ENCODE results near the gene HAND2.

HAND2 gene

GRCh38 chr4:173529477-173530325 lies at the start of gene HAND2:
Gene HAND2 (minus strand): TSS chr4:173530229. CDS start chr4:173529289, 940 bp downstream.
- H3K4me3 ChIP-seq (ENCODE audit: low read depth, low read length), result peak within 1 kb of the TSS; percentile 50
- no peak within 1 kb of the TSS for H3K9ac ChIP-seq (ENCODE audit: low read depth, low read length)
- no peaks in the 10 kb centered on the region for H3K9me3 ChIP-seq (ENCODE audit: control insufficient read depth, insufficient read depth, low read length)
- peaks cover 99% of the 10 kb centered on the region for H3K27me3 ChIP-seq (ENCODE audit: control insufficient read depth, insufficient read depth, low read length)
- H3K36me3 ChIP-seq (ENCODE audit: control insufficient read depth, insufficient read depth, low read length), result no peaks in the 10 kb centered on the region
- H3K27ac ChIP-seq (ENCODE audit: low read depth, low read length), result no peak within 1 kb of the TSS
- H3K4me1 ChIP-seq (ENCODE audit: control insufficient read depth, insufficient read depth, low read length), result peaks cover 19% of the 10 kb centered on the region

GRCh38 chr4:173578956-173579355 lies 48.9 kb upstream of the HAND2 start:
- H3K27ac ChIP-seq (ENCODE audit: low read depth, low read length), result no peak overlapping the region
- H3K9me3 ChIP-seq (ENCODE audit: control insufficient read depth, insufficient read depth, low read length), result no peaks in the 10 kb centered on the region

GRCh38 chr4:173577963-173578362 lies 47.9 kb upstream of the HAND2 start:
- Histone ChIP-seq H3K9me3 (ENCODE audit: control insufficient read depth, insufficient read depth, low read length) (no peaks in the 10 kb centered on the region), H3K27ac (ENCODE audit: low read depth, low read length) (no peak overlapping the region), H3K27me3 (ENCODE audit: control insufficient read depth, insufficient read depth, low read length) (no peaks in the 10 kb centered on the region), H3K36me3 (ENCODE audit: control insufficient read depth, insufficient read depth, low read length) (no peaks in the 10 kb centered on the region), H3K4me3 (ENCODE audit: low read depth, low read length) (no peak overlapping the region), H3K9ac (ENCODE audit: low read depth, low read length) (no peak overlapping the region), H3K4me1 (ENCODE audit: control insufficient read depth, insufficient read depth, low read length) (no peaks in the 10 kb centered on the region)

More at GRCh38 chr4:173578956-173579355, 48.9 kb upstream of the HAND2 start:
- no peaks in the 10 kb centered on the region for H3K4me1 ChIP-seq (ENCODE audit: control insufficient read depth, insufficient read depth, low read length)
- H3K4me3 ChIP-seq (ENCODE audit: low read depth, low read length), result no peak overlapping the region
- H3K9ac ChIP-seq (ENCODE audit: low read depth, low read length), result no peak overlapping the region
- H3K36me3 ChIP-seq (ENCODE audit: control insufficient read depth, insufficient read depth, low read length), result no peaks in the 10 kb centered on the region
- H3K27me3 ChIP-seq (ENCODE audit: control insufficient read depth, insufficient read depth, low read length), result no peaks in the 10 kb centered on the region

GRCh38 chr4:173575482-173576152 lies 45.6 kb upstream of the HAND2 start:
- H3K4me1 ChIP-seq (ENCODE audit: control insufficient read depth, insufficient read depth, low read length), result no peaks in the 10 kb centered on the region

GRCh38 chr4:173573725-173574124 lies 43.7 kb upstream of the HAND2 start:
- Histone ChIP-seq H3K9ac (ENCODE audit: low read depth, low read length) (no peak overlapping the region), H3K36me3 (ENCODE audit: control insufficient read depth, insufficient read depth, low read length) (no peaks in the 10 kb centered on the region), H3K4me1 (ENCODE audit: control insufficient read depth, insufficient read depth, low read length) (no peaks in the 10 kb centered on the region), H3K27ac (ENCODE audit: low read depth, low read length) (no peak overlapping the region), H3K27me3 (ENCODE audit: control insufficient read depth, insufficient read depth, low read length) (no peaks in the 10 kb centered on the region), H3K9me3 (ENCODE audit: control insufficient read depth, insufficient read depth, low read length) (no peaks in the 10 kb centered on the region), H3K4me3 (ENCODE audit: low read depth, low read length) (no peak overlapping the region)

More at GRCh38 chr4:173575482-173576152, 45.6 kb upstream of the HAND2 start:
- H3K27me3 ChIP-seq (ENCODE audit: control insufficient read depth, insufficient read depth, low read length), result no peaks in the 10 kb centered on the region
- no peak overlapping the region for H3K27ac ChIP-seq (ENCODE audit: low read depth, low read length)
- no peak overlapping the region for H3K9ac ChIP-seq (ENCODE audit: low read depth, low read length)
- no peak overlapping the region for H3K4me3 ChIP-seq (ENCODE audit: low read depth, low read length)
- H3K36me3 ChIP-seq (ENCODE audit: control insufficient read depth, insufficient read depth, low read length), result no peaks in the 10 kb centered on the region
- no peaks in the 10 kb centered on the region for H3K9me3 ChIP-seq (ENCODE audit: control insufficient read depth, insufficient read depth, low read length)

- Histone ChIP-seq H3K9ac (ENCODE audit: low read depth, low read length) (no peak overlapping the region), H3K4me3 (ENCODE audit: low read depth, low read length) (no peak overlapping the region), H3K36me3 (ENCODE audit: control insufficient read depth, insufficient read depth, low read length) (no peaks in the 10 kb centered on the region), H3K27ac (ENCODE audit: low read depth, low read length) (no peak overlapping the region), H3K4me1 (ENCODE audit: control insufficient read depth, insufficient read depth, low read length) (no peaks in the 10 kb centered on the region), H3K9me3 (ENCODE audit: control insufficient read depth, insufficient read depth, low read length) (no peaks in the 10 kb centered on the region), H3K27me3 (ENCODE audit: control insufficient read depth, insufficient read depth, low read length) (no peaks in the 10 kb centered on the region)
Observed at GRCh38 chr4:173573286-173573685, 43.3 kb upstream of the HAND2 start.

GRCh38 chr4:173572493-173573129 lies 42.6 kb upstream of the HAND2 start:
- H3K27ac ChIP-seq (ENCODE audit: low read depth, low read length), result no peak overlapping the region
- H3K36me3 ChIP-seq (ENCODE audit: control insufficient read depth, insufficient read depth, low read length), result no peaks in the 10 kb centered on the region
- H3K9me3 ChIP-seq (ENCODE audit: control insufficient read depth, insufficient read depth, low read length), result no peaks in the 10 kb centered on the region
- H3K4me3 ChIP-seq (ENCODE audit: low read depth, low read length), result no peak overlapping the region
- no peak overlapping the region for H3K9ac ChIP-seq (ENCODE audit: low read depth, low read length)
- no peaks in the 10 kb centered on the region for H3K27me3 ChIP-seq (ENCODE audit: control insufficient read depth, insufficient read depth, low read length)
- H3K4me1 ChIP-seq (ENCODE audit: control insufficient read depth, insufficient read depth, low read length), result no peaks in the 10 kb centered on the region

- no peaks in the 10 kb centered on the region for H3K27me3 ChIP-seq (ENCODE audit: control insufficient read depth, insufficient read depth, low read length)
- H3K4me3 ChIP-seq (ENCODE audit: low read depth, low read length), result no peak overlapping the region
- H3K27ac ChIP-seq (ENCODE audit: low read depth, low read length), result no peak overlapping the region
- H3K9ac ChIP-seq (ENCODE audit: low read depth, low read length), result no peak overlapping the region
- no peaks in the 10 kb centered on the region for H3K4me1 ChIP-seq (ENCODE audit: control insufficient read depth, insufficient read depth, low read length)
- no peaks in the 10 kb centered on the region for H3K36me3 ChIP-seq (ENCODE audit: control insufficient read depth, insufficient read depth, low read length)
- H3K9me3 ChIP-seq (ENCODE audit: control insufficient read depth, insufficient read depth, low read length), result no peaks in the 10 kb centered on the region
Observed at GRCh38 chr4:173571620-173572019, 41.6 kb upstream of the HAND2 start.

GRCh38 chr4:173565281-173565680 lies 35.3 kb upstream of the HAND2 start:
- Histone ChIP-seq H3K9me3 (ENCODE audit: control insufficient read depth, insufficient read depth, low read length) (no peaks in the 10 kb centered on the region), H3K4me1 (ENCODE audit: control insufficient read depth, insufficient read depth, low read length) (no peaks in the 10 kb centered on the region), H3K36me3 (ENCODE audit: control insufficient read depth, insufficient read depth, low read length) (no peaks in the 10 kb centered on the region), H3K27ac (ENCODE audit: low read depth, low read length) (no peak overlapping the region), H3K4me3 (ENCODE audit: low read depth, low read length) (no peak overlapping the region), H3K9ac (ENCODE audit: low read depth, low read length) (no peak overlapping the region), H3K27me3 (ENCODE audit: control insufficient read depth, insufficient read depth, low read length) (no peaks in the 10 kb centered on the region)

GRCh38 chr4:173564461-173564860 lies 34.4 kb upstream of the HAND2 start:
- Histone ChIP-seq H3K4me1 (ENCODE audit: control insufficient read depth, insufficient read depth, low read length) (no peaks in the 10 kb centered on the region), H3K4me3 (ENCODE audit: low read depth, low read length) (no peak overlapping the region), H3K27ac (ENCODE audit: low read depth, low read length) (no peak overlapping the region), H3K9ac (ENCODE audit: low read depth, low read length) (no peak overlapping the region), H3K27me3 (ENCODE audit: control insufficient read depth, insufficient read depth, low read length) (no peaks in the 10 kb centered on the region), H3K9me3 (ENCODE audit: control insufficient read depth, insufficient read depth, low read length) (no peaks in the 10 kb centered on the region), H3K36me3 (ENCODE audit: control insufficient read depth, insufficient read depth, low read length) (no peaks in the 10 kb centered on the region)

GRCh38 chr4:173560896-173561295 lies 30.9 kb upstream of the HAND2 start:
- peaks cover 4% of the 10 kb centered on the region; the same call in 1 of the 2 replicates for H3K4me1 ChIP-seq (ENCODE audit: control insufficient read depth, insufficient read depth, low read length)
- H3K36me3 ChIP-seq (ENCODE audit: control insufficient read depth, insufficient read depth, low read length), result no peaks in the 10 kb centered on the region
- no peak overlapping the region for H3K4me3 ChIP-seq (ENCODE audit: low read depth, low read length)
- no peak overlapping the region for H3K9ac ChIP-seq (ENCODE audit: low read depth, low read length)
- no peaks in the 10 kb centered on the region for H3K9me3 ChIP-seq (ENCODE audit: control insufficient read depth, insufficient read depth, low read length)
- H3K27me3 ChIP-seq (ENCODE audit: control insufficient read depth, insufficient read depth, low read length), result no peaks in the 10 kb centered on the region
- no peak overlapping the region for H3K27ac ChIP-seq (ENCODE audit: low read depth, low read length)

All from HUES48 (cell line).